Nephron progenitor cell (in vitro differentiated cells): ENCODE results near the gene PCBP3.

Source experiments
- DNase-seq: peaks from one replicate; pipeline ENCODE4 v3.0.0; 2021
- H3K27ac Mint-ChIP-seq: 2 replicates; pipeline ENCODE4 v1.8.0; 2021; ENCODE audit warnings: mild to moderate bottlenecking, moderate library complexity, mixed read lengths
- H3K27me3 Mint-ChIP-seq: 2 replicates; pipeline ENCODE4 v1.8.0; 2021; ENCODE audit warnings: mild to moderate bottlenecking, low read depth, mixed read lengths; ENCODE audit not compliant: poor library complexity
- H3K36me3 Mint-ChIP-seq: 2 replicates; pipeline ENCODE4 v1.8.0; 2021; ENCODE audit warnings: low read depth, mixed read lengths
- H3K4me1 Mint-ChIP-seq: 2 replicates; pipeline ENCODE4 v1.8.0; 2021; ENCODE audit warnings: mixed read lengths
- H3K4me3 Mint-ChIP-seq: 2 replicates; pipeline ENCODE4 v1.8.0; 2021; ENCODE audit warnings: mild to moderate bottlenecking, moderate library complexity, mixed read lengths
- H3K9me3 Mint-ChIP-seq: 2 replicates; pipeline ENCODE4 v1.8.0; 2021; ENCODE audit warnings: mild to moderate bottlenecking, moderate library complexity, mixed read lengths
- CTCF ChIP-seq: fragments of 200-600 bp; sonication (generic); IDR thresholded peaks from 2 replicates; pipeline ENCODE4 v1.5.0; 2021; ENCODE audit warnings: antibody characterized with exemption

Gene PCBP3

GRCh38 chr21:45769294-45769693, 125.8 kb downstream of the PCBP3 start:
- no peak overlapping the region for H3K4me3 Mint-ChIP-seq
- H3K9me3 Mint-ChIP-seq, result peaks cover 16% of the 10 kb centered on the region
- TF ChIP-seq CTCF, result no peak
- H3K27ac Mint-ChIP-seq, result no peak overlapping the region
- H3K4me1 Mint-ChIP-seq, result peaks cover 5% of the 10 kb centered on the region
- no peaks in the 10 kb centered on the region for H3K36me3 Mint-ChIP-seq
- peaks cover 5% of the 10 kb centered on the region for H3K27me3 Mint-ChIP-seq
- DNase-seq, result no peak

GRCh38 chr21:45769896-45770295, 126.4 kb downstream of the PCBP3 start:
- H3K4me3 Mint-ChIP-seq, result no peak overlapping the region
- H3K36me3 Mint-ChIP-seq, result no peaks in the 10 kb centered on the region
- H3K27ac Mint-ChIP-seq, result no peak overlapping the region
- peaks cover 5% of the 10 kb centered on the region for H3K27me3 Mint-ChIP-seq
- no peak for DNase-seq
- TF ChIP-seq CTCF, result no peak
- H3K4me1 Mint-ChIP-seq, result peaks cover 5% of the 10 kb centered on the region
- peaks cover 22% of the 10 kb centered on the region for H3K9me3 Mint-ChIP-seq

GRCh38 chr21:45772180-45772579, 128.7 kb downstream of the PCBP3 start:
- no peak overlapping the region for H3K27ac Mint-ChIP-seq
- H3K36me3 Mint-ChIP-seq, result no peaks in the 10 kb centered on the region
- no peaks in the 10 kb centered on the region for H3K4me1 Mint-ChIP-seq
- no peak for TF ChIP-seq CTCF
- no peak for DNase-seq
- peaks cover 39% of the 10 kb centered on the region for H3K9me3 Mint-ChIP-seq
- peaks cover 5% of the 10 kb centered on the region for H3K27me3 Mint-ChIP-seq
- H3K4me3 Mint-ChIP-seq, result no peak overlapping the region

- Mint-ChIP-seq H3K27ac (no peak overlapping the region), H3K36me3 (no peaks in the 10 kb centered on the region), H3K27me3 (peaks cover 2% of the 10 kb centered on the region), H3K4me1 (no peaks in the 10 kb centered on the region), H3K4me3 (no peak overlapping the region), H3K9me3 (peaks cover 53% of the 10 kb centered on the region)
- no peak for TF ChIP-seq CTCF
- no peak for DNase-seq
Observed at GRCh38 chr21:45774291-45774690, 130.8 kb downstream of the PCBP3 start.

GRCh38 chr21:45776971-45777370, 133.4 kb downstream of the PCBP3 start:
- no peak for TF ChIP-seq CTCF
- Mint-ChIP-seq H3K36me3 (no peaks in the 10 kb centered on the region), H3K27ac (no peak overlapping the region), H3K9me3 (peaks cover 53% of the 10 kb centered on the region), H3K27me3 (no peaks in the 10 kb centered on the region), H3K4me1 (no peaks in the 10 kb centered on the region), H3K4me3 (no peak overlapping the region)
- no peak for DNase-seq

- Mint-ChIP-seq H3K4me3 (no peak overlapping the region), H3K9me3 (peaks cover 48% of the 10 kb centered on the region), H3K4me1 (no peaks in the 10 kb centered on the region), H3K27ac (no peak overlapping the region), H3K36me3 (no peaks in the 10 kb centered on the region), H3K27me3 (no peaks in the 10 kb centered on the region)
- no peak for TF ChIP-seq CTCF
- no peak for DNase-seq
Observed at GRCh38 chr21:45778686-45779085, 135.2 kb downstream of the PCBP3 start.
